A673 (cell line): ENCODE data around the gene TRIM71. TPM values are rescaled to one million over a fixed set of nuclear protein-coding genes. Genes with fewer than 3 reads are reported as not detected.

Experiments
- BruUV-seq: library from RNA; stranded (reverse); fragments of 400-500 nt; replicated peaks from 2 replicates; lab custom pipeline; 2021; lab: Mats Ljungman, UMichigan
- CTCF ChIA-PET: fragments of 300-600 bp; sonication (Branson Sonifier 250); formaldehyde crosslinking; loops from one replicate; lab custom pipeline; 2022; ENCODE audit warnings: antibody characterized with exemption; lab: Charles Lee
- POLR2A ChIA-PET: fragments of 300-600 bp; sonication (Branson Sonifier 250); formaldehyde crosslinking; loops from one replicate; lab custom pipeline; 2022; ENCODE audit warnings: antibody characterized with exemption; ENCODE audit not compliant: low non-redundant PET; lab: Charles Lee
- DNase-seq: peaks from one replicate; pipeline ENCODE4 v3.0.0-alpha.2; 2015; ENCODE audit warnings: low spot score
- H3K27ac ChIP-seq: fragments of 200-600 bp; sonication (generic); 2 replicates; pipeline ENCODE4 v1.5.1; 2016; ENCODE audit warnings: mixed run types, low read depth, mild to moderate bottlenecking, mixed read lengths, antibody characterized with exemption, low read length; ENCODE audit not compliant: poor library complexity, severe bottlenecking
- H3K27me3 ChIP-seq: fragments of 200-600 bp; sonication (generic); replicated peaks from 2 replicates; pipeline ENCODE4 v1.6.1; 2017; ENCODE audit warnings: mixed run types, low read depth, mild to moderate bottlenecking, mixed read lengths, antibody characterized with exemption, low read length; ENCODE audit not compliant: insufficient read depth, poor library complexity
- H3K36me3 ChIP-seq: fragments of 200-600 bp; sonication (generic); 2 replicates; pipeline ENCODE4 v1.6.1; 2016; ENCODE audit warnings: mixed run types, mild to moderate bottlenecking, mixed read lengths, antibody characterized with exemption, low read length; ENCODE audit not compliant: insufficient read depth, poor library complexity, severe bottlenecking
- H3K4me1 ChIP-seq: fragments of 200-600 bp; sonication (generic); 2 replicates; pipeline ENCODE4 v1.6.1; 2017; ENCODE audit warnings: mixed run types, mild to moderate bottlenecking, mixed read lengths, antibody characterized with exemption, low read length; ENCODE audit not compliant: insufficient read depth, poor library complexity, severe bottlenecking
- H3K4me3 ChIP-seq: fragments of 200-600 bp; sonication (generic); 2 replicates; pipeline ENCODE4 v1.5.1; 2016; ENCODE audit warnings: low read depth, mixed run types, mild to moderate bottlenecking, mixed read lengths, low read length; ENCODE audit not compliant: poor library complexity, severe bottlenecking
- H3K9me3 ChIP-seq: fragments of 200-600 bp; sonication (generic); 2 replicates; pipeline ENCODE4 v1.6.1; 2016; ENCODE audit warnings: mixed run types, low read depth, mild to moderate bottlenecking, mixed read lengths, antibody characterized with exemption, low read length; ENCODE audit not compliant: poor library complexity, severe bottlenecking
- CTCF ChIP-seq: fragments of 300-800, 200-600 bp; sonication (generic); conservative IDR thresholded peaks from 2 replicates; pipeline ENCODE4 v1.5.1; 2017; ENCODE audit warnings: low read depth, mild to moderate bottlenecking, antibody characterized with exemption, low read length, moderate library complexity, mixed read lengths
- EZH2 ChIP-seq: fragments of 200-600 bp; sonication (generic); IDR thresholded peaks from 2 replicates; pipeline ENCODE4 v1.6.1; 2017; ENCODE audit warnings: borderline replicate concordance, low read depth, mild to moderate bottlenecking, mixed read lengths, antibody characterized with exemption, low read length; ENCODE audit not compliant: poor library complexity, severe bottlenecking
- intact Hi-C: fragments of 100-400 bp; cut with micrococcal nuclease; formaldehyde crosslinking; loops from one replicate; pipeline ENCODE4 v1.10.0; 2022; ENCODE audit not compliant: unreplicated experiment
- total RNA-seq: library from RNA; stranded (reverse); gene quantifications from 2 replicates; pipeline ENCODE4 v1.2.3, GENCODE V29; 2021

The TRIM71 gene
- total RNA-seq, 1 experiment from 2014 or later: 0.30 TPM

DNA sequence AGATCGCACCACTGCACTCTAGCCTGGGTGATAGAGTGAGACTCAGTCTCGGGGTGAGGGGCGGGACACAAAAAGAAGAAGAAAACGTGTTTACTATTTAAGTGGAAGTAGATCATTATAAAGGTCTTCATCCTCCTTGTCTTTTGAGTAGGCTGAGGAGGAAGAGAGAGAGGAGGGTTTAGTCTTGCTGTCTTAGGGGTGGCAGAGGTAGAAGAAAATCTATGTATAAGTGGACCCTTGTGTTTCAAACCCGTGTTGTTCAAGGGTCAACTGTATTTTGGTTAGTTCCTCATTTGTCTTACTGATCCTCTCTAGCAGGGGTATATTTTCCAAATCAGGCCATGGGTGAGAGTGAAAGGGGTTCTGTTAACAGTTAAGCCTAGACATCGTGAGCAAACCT is 40.1 kb downstream of the TRIM71 start:
- BruUV-seq: no TSS peak
- Histone ChIP-seq H3K4me3 (no peak overlapping the region), H3K4me1 (no peaks in the 10 kb centered on the region), H3K9me3 (no peaks in the 10 kb centered on the region), H3K27ac (no peak overlapping the region), H3K27me3 (no peaks in the 10 kb centered on the region), H3K36me3 (no peaks in the 10 kb centered on the region)
- TF ChIP-seq EZH2: no peak
- TF ChIP-seq CTCF: no peak
- ChIA-PET POLR2A (no interaction called here), CTCF (no interaction called here)
- intact Hi-C loops: no loop called here
- DNase-seq: no peak

DNA sequence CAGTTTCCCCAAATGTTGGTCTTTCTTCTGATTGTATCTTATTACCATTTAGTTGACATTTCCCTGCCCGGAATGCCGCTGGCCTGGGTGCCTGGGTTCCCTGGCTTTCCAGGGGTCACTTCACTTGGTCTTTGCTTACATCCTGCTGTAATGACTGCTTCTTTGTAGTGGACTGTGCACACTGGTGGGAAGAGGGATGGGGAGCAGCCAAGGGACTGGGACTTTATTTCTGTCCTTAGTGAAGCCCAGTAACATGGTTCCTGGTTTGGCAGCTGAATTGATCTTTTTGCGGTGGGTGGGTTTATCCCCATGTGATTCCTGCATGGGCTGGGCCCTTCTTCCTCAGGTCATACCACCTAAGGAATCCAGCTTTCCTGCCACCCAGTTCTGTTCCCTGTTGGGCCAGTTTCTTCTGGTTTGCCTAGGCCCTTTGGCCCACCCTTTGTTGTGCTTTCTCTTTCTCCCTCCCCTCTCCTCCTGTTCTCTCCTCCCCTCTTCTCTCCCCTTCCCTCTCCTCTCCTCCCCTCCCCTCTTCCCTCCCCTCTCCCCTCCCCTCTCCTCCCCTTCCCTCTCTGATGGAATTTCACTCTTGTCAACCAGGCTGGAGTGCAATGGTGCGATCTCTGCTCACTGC is 41.9 kb downstream of the TRIM71 start:
- H3K36me3 ChIP-seq: no peaks in the 10 kb centered on the region
- H3K9me3 ChIP-seq: no peaks in the 10 kb centered on the region
- no peak overlapping the region for H3K4me3 ChIP-seq
- H3K4me1 ChIP-seq: no peaks in the 10 kb centered on the region
- no peak for DNase-seq
- no peak overlapping the region for H3K27ac ChIP-seq
- intact Hi-C loops: no loop called here
- no peaks in the 10 kb centered on the region for H3K27me3 ChIP-seq
- ChIA-PET POLR2A (no interaction called here), CTCF (no interaction called here)
- BruUV-seq: no TSS peak
- TF ChIP-seq CTCF (no peak), EZH2 (no peak)

DNA sequence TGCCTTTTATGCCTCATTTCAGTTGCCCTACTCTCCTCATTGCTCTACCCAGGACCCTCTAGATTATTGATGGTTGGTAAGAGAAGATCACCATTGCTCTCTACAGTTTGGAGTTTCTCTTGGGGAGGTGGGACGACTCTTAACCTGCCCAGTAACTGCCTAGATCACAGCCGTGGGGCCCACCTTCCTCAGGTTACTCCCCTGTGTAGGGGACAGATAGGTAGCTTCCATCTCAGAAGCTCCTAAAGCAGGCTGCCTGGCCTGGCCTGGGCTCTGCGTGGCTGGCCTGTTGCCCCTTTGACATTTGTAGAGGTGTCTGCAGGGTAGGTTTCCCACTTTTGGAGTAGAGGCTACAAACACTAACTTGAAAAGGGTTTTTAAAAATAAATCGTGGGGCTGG is 42.7 kb downstream of the TRIM71 start:
- ChIA-PET POLR2A (no interaction called here), CTCF (no interaction called here)
- H3K4me1 ChIP-seq: no peaks in the 10 kb centered on the region
- intact Hi-C loops: no loop called here
- TF ChIP-seq CTCF (no peak), EZH2 (no peak)
- no peak overlapping the region for H3K27ac ChIP-seq
- no peaks in the 10 kb centered on the region for H3K36me3 ChIP-seq
- no TSS peak for BruUV-seq
- H3K4me3 ChIP-seq: no peak overlapping the region
- H3K9me3 ChIP-seq: no peaks in the 10 kb centered on the region
- H3K27me3 ChIP-seq: no peaks in the 10 kb centered on the region
- DNase-seq: no peak
